Neural cell (in vitro differentiated cells): Measurements from ENCODE around the gene KCNIP3.

Experiments
- CTCF ChIP-seq: fragments of 450-650 bp; IDR thresholded peaks from 2 replicates; pipeline ENCODE4 v1.5.1; 2014; ENCODE audit warnings: antibody characterized with exemption, mild to moderate bottlenecking, moderate library complexity; ENCODE audit not compliant: poor library complexity, severe bottlenecking
- EP300 ChIP-seq: fragments of 450-650 bp; conservative IDR thresholded peaks from 2 replicates; pipeline ENCODE4 v1.6.1; 2014; ENCODE audit warnings: antibody characterized with exemption, mild to moderate bottlenecking, moderate library complexity; ENCODE audit not compliant: poor library complexity, severe bottlenecking
- EZH2 ChIP-seq: fragments of 200-600, 300-800 bp; shearing (Covaris generic), sonication (generic); IDR thresholded peaks from 2 replicates; pipeline ENCODE4 v1.6.1; 2014; ENCODE audit warnings: antibody characterized with exemption, low read length, borderline replicate concordance, mild to moderate bottlenecking; ENCODE audit not compliant: insufficient read depth, poor library complexity, severe bottlenecking
- MXI1 ChIP-seq: fragments of 450-650 bp; conservative IDR thresholded peaks from 2 replicates; pipeline ENCODE4 v1.6.1; 2014; ENCODE audit warnings: antibody characterized with exemption, mild to moderate bottlenecking; ENCODE audit not compliant: poor library complexity, severe bottlenecking
- POLR2AphosphoS5 ChIP-seq: IDR thresholded peaks from 2 replicates; pipeline ENCODE4 v1.6.1; 2012
- RAD21 ChIP-seq: fragments of 450-650 bp; conservative IDR thresholded peaks from 2 replicates; pipeline ENCODE4 v1.6.1; 2014; ENCODE audit warnings: antibody characterized with exemption, mild to moderate bottlenecking, moderate library complexity
- SMC3 ChIP-seq: fragments of 450-650 bp; conservative IDR thresholded peaks from 2 replicates; pipeline ENCODE4 v1.6.1; 2014; ENCODE audit warnings: antibody characterized with exemption, mild to moderate bottlenecking, moderate library complexity; ENCODE audit not compliant: poor library complexity
- TAF1 ChIP-seq: IDR thresholded peaks from 2 replicates; pipeline ENCODE4 v1.6.1; 2012; ENCODE audit warnings: low read depth
- TF ChIP-seq, protein P1 (sequence below): IDR thresholded peaks from 2 replicates; pipeline ENCODE4 v1.6.1; 2012; ENCODE audit warnings: borderline replicate concordance

GRCh38 chr2:95381212-95382191 lies 84.4 kb downstream of the KCNIP3 start:
- TF ChIP-seq, protein P1, sequence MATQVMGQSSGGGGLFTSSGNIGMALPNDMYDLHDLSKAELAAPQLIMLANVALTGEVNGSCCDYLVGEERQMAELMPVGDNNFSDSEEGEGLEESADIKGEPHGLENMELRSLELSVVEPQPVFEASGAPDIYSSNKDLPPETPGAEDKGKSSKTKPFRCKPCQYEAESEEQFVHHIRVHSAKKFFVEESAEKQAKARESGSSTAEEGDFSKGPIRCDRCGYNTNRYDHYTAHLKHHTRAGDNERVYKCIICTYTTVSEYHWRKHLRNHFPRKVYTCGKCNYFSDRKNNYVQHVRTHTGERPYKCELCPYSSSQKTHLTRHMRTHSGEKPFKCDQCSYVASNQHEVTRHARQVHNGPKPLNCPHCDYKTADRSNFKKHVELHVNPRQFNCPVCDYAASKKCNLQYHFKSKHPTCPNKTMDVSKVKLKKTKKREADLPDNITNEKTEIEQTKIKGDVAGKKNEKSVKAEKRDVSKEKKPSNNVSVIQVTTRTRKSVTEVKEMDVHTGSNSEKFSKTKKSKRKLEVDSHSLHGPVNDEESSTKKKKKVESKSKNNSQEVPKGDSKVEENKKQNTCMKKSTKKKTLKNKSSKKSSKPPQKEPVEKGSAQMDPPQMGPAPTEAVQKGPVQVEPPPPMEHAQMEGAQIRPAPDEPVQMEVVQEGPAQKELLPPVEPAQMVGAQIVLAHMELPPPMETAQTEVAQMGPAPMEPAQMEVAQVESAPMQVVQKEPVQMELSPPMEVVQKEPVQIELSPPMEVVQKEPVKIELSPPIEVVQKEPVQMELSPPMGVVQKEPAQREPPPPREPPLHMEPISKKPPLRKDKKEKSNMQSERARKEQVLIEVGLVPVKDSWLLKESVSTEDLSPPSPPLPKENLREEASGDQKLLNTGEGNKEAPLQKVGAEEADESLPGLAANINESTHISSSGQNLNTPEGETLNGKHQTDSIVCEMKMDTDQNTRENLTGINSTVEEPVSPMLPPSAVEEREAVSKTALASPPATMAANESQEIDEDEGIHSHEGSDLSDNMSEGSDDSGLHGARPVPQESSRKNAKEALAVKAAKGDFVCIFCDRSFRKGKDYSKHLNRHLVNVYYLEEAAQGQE = no peak
- TF ChIP-seq POLR2AphosphoS5 (no peak), CTCF (no peak), EZH2 (no peak), EP300 (no peak), MXI1 (no peak), TAF1 (no peak), SMC3 (no peak), RAD21 (no peak)
